Hindlimb muscle (tissue), 1 donor: ENCODE results near the gene BAIAP3. TPM values are rescaled to one million over a fixed set of nuclear protein-coding genes. Genes with fewer than 3 reads are reported as not detected.

Experiments used
- DNase-seq: peaks from one replicate; pipeline ENCODE4 v3.0.0-alpha.2; 2013
- polyA plus RNA-seq: library from polyadenylated mRNA; unstranded; fragments of 120-200 nt; gene quantifications from one replicate; pipeline ENCODE4 v1.2.1, GENCODE V29; 2013; ENCODE audit not compliant: insufficient read length

Gene BAIAP3
- polyA plus RNA-seq, 1 donor = 0.72 TPM

GRCh38 chr16:1397779-1398178 lies 64.3 kb downstream of the BAIAP3 start:
- DNase-seq = no peak

GRCh38 chr16:1398351-1398750 lies 64.9 kb downstream of the BAIAP3 start:
- DNase-seq = no peak

Other genes with a start within 250 kb of the BAIAP3 start
- not detected for gene C1QTNF8, start 237.4 kb upstream of the BAIAP3 start, polyA plus RNA-seq
- gene CACNA1H, start 180.5 kb upstream of the BAIAP3 start, polyA plus RNA-seq = 69.6 TPM
- gene TPSG1, start 108.4 kb upstream of the BAIAP3 start, polyA plus RNA-seq = 1.5 TPM
- 2.7 TPM for gene TPSB2, start 103.5 kb upstream of the BAIAP3 start, polyA plus RNA-seq
- 1.0 TPM for gene TPSAB1, start 92.9 kb upstream of the BAIAP3 start, polyA plus RNA-seq
- not detected for gene TPSD1, start 77.6 kb upstream of the BAIAP3 start, polyA plus RNA-seq
- gene UBE2I, start 24.0 kb upstream of the BAIAP3 start, polyA plus RNA-seq = 101 TPM
- 59.2 TPM for gene TSR3, start 18.2 kb downstream of the BAIAP3 start, polyA plus RNA-seq
- gene GNPTG, start 18.3 kb downstream of the BAIAP3 start, polyA plus RNA-seq = 40.6 TPM
- gene UNKL, start 81.1 kb downstream of the BAIAP3 start, polyA plus RNA-seq = 9.8 TPM
- gene UQCC4, start 87.1 kb downstream of the BAIAP3 start, polyA plus RNA-seq = 11.9 TPM
- 0.43 TPM for gene PERCC1, start 97.4 kb downstream of the BAIAP3 start, polyA plus RNA-seq
- 2.5 TPM for gene CCDC154, start 110.9 kb downstream of the BAIAP3 start, polyA plus RNA-seq
- 39.9 TPM for gene CLCN7, start 141.4 kb downstream of the BAIAP3 start, polyA plus RNA-seq
- gene PTX4, start 155.3 kb downstream of the BAIAP3 start, polyA plus RNA-seq = 0.59 TPM
- gene TELO2, start 159.7 kb downstream of the BAIAP3 start, polyA plus RNA-seq = 36.9 TPM
- 16.2 TPM for gene TMEM204, start 200.0 kb downstream of the BAIAP3 start, polyA plus RNA-seq